ENCODE results near the gene NEUROD4.

Gene NEUROD4

GRCh38 chr12:55060470-55060869, 40.7 kb downstream of the NEUROD4 start:
- no peak overlapping the region for H3K4me3 ChIP-seq (ENCODE audit: low read length)

GRCh38 chr12:55061024-55061423, 41.2 kb downstream of the NEUROD4 start:
- no peak overlapping the region for H3K4me3 ChIP-seq (ENCODE audit: low read length)
- TF ChIP-seq ZNF274 (IDR thresholded peaks at IDR 0.05; ENCODE audit: low read depth, low read length): no peak

More at GRCh38 chr12:55060470-55060869, 40.7 kb downstream of the NEUROD4 start:
- TF ChIP-seq ZNF274 (IDR thresholded peaks at IDR 0.05; ENCODE audit: low read depth, low read length): no peak

- H3K4me3 ChIP-seq (ENCODE audit: low read length): no peak overlapping the region
- TF ChIP-seq ZNF274 (IDR thresholded peaks at IDR 0.05; ENCODE audit: low read depth, low read length): no peak
Observed at GRCh38 chr12:55063291-55063690, 43.5 kb downstream of the NEUROD4 start.

GRCh38 chr12:55065535-55065934, 45.8 kb downstream of the NEUROD4 start:
- TF ChIP-seq ZNF274 (IDR thresholded peaks at IDR 0.05; ENCODE audit: low read depth, low read length): no peak
- H3K4me3 ChIP-seq (ENCODE audit: low read length): no peak overlapping the region

- TF ChIP-seq ZNF274 (IDR thresholded peaks at IDR 0.05; ENCODE audit: low read depth, low read length): no peak
- no peak overlapping the region for H3K4me3 ChIP-seq (ENCODE audit: low read length)
Observed at GRCh38 chr12:55067701-55068100, 47.9 kb downstream of the NEUROD4 start.

GRCh38 chr12:55068416-55069010, 48.7 kb downstream of the NEUROD4 start:
- no peak for TF ChIP-seq ZNF274 (IDR thresholded peaks at IDR 0.05; ENCODE audit: low read depth, low read length)

GRCh38 chr12:55072083-55072482, 52.3 kb downstream of the NEUROD4 start:
- no peak for TF ChIP-seq ZNF274 (IDR thresholded peaks at IDR 0.05; ENCODE audit: low read depth, low read length)
- H3K4me3 ChIP-seq (ENCODE audit: low read length): no peak overlapping the region

More at GRCh38 chr12:55068416-55069010, 48.7 kb downstream of the NEUROD4 start:
- no peak overlapping the region for H3K4me3 ChIP-seq (ENCODE audit: low read length)

- no peak overlapping the region for H3K4me3 ChIP-seq (ENCODE audit: low read length)
- no peak for TF ChIP-seq ZNF274 (IDR thresholded peaks at IDR 0.05; ENCODE audit: low read depth, low read length)
Observed at GRCh38 chr12:55073043-55074022, 53.6 kb downstream of the NEUROD4 start.

- no peak overlapping the region for H3K4me3 ChIP-seq (ENCODE audit: low read length)
- no peak for TF ChIP-seq ZNF274 (IDR thresholded peaks at IDR 0.05; ENCODE audit: low read depth, low read length)
Observed at GRCh38 chr12:55074806-55075205, 55.0 kb downstream of the NEUROD4 start.

Measured in GM08714 (cell line).